Measurements from ENCODE around the gene CCDC158. TPM values are rescaled to one million over a fixed set of nuclear protein-coding genes. Genes with fewer than 3 reads are reported as not detected.

The CCDC158 gene
- total RNA-seq, 1 donor from 2014 or later = 1.1 TPM

DNA sequence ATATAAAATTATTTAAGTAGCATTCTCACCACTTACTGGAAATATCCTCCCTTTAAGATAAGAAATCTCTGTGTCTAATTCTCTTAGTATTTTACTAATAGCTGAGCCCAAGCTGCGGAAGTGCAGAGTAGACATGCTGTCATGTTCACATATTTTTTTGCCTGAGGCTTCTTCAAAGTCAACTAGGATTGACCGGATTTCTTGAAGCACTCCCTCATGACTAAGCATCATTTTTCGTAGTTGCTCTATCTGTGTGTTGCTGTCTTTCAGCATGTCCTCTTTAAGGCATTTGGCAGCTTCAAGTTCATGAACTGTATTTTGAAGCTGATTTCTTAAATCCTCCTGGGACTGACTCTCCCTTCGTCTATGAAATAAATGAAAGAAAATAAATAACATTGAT lies 36.9 kb downstream of the CCDC158 start:
- no peak for DNase-seq (ENCODE audit: low spot score in 2 of 2)
- peaks cover 0 to 3% of the 10 kb centered on the region in 2 donors for H3K9me3 ChIP-seq
- H3K27me3 ChIP-seq = no peaks in the 10 kb centered on the region
- intact Hi-C loops (cut with DNase I) = no loop called here
- TF ChIP-seq, protein P1, sequence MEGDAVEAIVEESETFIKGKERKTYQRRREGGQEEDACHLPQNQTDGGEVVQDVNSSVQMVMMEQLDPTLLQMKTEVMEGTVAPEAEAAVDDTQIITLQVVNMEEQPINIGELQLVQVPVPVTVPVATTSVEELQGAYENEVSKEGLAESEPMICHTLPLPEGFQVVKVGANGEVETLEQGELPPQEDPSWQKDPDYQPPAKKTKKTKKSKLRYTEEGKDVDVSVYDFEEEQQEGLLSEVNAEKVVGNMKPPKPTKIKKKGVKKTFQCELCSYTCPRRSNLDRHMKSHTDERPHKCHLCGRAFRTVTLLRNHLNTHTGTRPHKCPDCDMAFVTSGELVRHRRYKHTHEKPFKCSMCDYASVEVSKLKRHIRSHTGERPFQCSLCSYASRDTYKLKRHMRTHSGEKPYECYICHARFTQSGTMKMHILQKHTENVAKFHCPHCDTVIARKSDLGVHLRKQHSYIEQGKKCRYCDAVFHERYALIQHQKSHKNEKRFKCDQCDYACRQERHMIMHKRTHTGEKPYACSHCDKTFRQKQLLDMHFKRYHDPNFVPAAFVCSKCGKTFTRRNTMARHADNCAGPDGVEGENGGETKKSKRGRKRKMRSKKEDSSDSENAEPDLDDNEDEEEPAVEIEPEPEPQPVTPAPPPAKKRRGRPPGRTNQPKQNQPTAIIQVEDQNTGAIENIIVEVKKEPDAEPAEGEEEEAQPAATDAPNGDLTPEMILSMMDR (IDR thresholded peaks at IDR 0.05) = no peak
- H3K27ac ChIP-seq = no peak overlapping the region
- H3K36me3 ChIP-seq = no peaks in the 10 kb centered on the region
- H3K4me1 ChIP-seq = no peaks in the 10 kb centered on the region
- no peak overlapping the region for H3K4me3 ChIP-seq

GRCh38 chr4:76383001-76383400 lies 37.9 kb downstream of the CCDC158 start:
- H3K4me1 ChIP-seq = no peaks in the 10 kb centered on the region
- H3K36me3 ChIP-seq = no peaks in the 10 kb centered on the region
- TF ChIP-seq, protein P1 (IDR thresholded peaks at IDR 0.05) = no peak
- no peak for DNase-seq (ENCODE audit: low spot score in 2 of 2)
- no peak overlapping the region for H3K27ac ChIP-seq
- H3K4me3 ChIP-seq = no peak overlapping the region
- intact Hi-C loops (cut with DNase I) = no loop called here
- H3K9me3 ChIP-seq = no peaks in the 10 kb centered on the region
- no peaks in the 10 kb centered on the region for H3K27me3 ChIP-seq

GRCh38 chr4:76381986-76382385 lies 39.0 kb downstream of the CCDC158 start:
- Histone ChIP-seq H3K27ac (no peak overlapping the region), H3K9me3 (no peaks in the 10 kb centered on the region), H3K36me3 (no peaks in the 10 kb centered on the region), H3K4me3 (no peak overlapping the region), H3K27me3 (no peaks in the 10 kb centered on the region), H3K4me1 (no peaks in the 10 kb centered on the region)
- intact Hi-C loops (cut with DNase I) = no loop called here
- no peak for DNase-seq (ENCODE audit: low spot score in 2 of 2)
- TF ChIP-seq, protein P1 (IDR thresholded peaks at IDR 0.05) = no peak

DNA sequence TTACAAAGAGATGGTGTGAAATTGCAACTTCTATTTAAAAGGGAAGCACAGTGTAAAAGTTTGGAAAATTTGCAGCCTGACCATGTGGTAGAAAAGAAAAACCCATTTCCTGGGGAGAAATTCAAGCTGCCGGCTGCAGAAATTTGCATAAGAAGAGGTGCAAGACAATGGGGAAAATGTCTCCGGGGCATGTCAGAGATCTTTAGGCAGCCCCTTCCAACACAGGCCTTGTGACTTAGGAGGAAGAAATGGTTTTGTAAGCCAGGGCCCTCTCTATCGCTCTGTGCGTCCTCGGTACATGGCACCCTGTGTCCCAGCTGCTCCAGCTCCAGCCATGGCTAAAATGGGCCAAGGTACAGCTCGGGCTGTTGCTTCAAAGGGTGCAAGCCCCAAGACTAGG lies 40.4 kb downstream of the CCDC158 start:
- DNase-seq (ENCODE audit: low spot score in 2 of 2) = no peak
- H3K27ac ChIP-seq = no peak overlapping the region

GRCh38 chr4:76377911-76378310 lies 43.0 kb downstream of the CCDC158 start:
- Histone ChIP-seq H3K36me3 (no peaks in the 10 kb centered on the region), H3K9me3 (no peaks in the 10 kb centered on the region), H3K4me3 (no peak overlapping the region), H3K4me1 (no peaks in the 10 kb centered on the region), H3K27ac (no peak overlapping the region), H3K27me3 (no peaks in the 10 kb centered on the region)
- DNase-seq (ENCODE audit: low spot score in 2 of 2) = no peak
- TF ChIP-seq, protein P1 (IDR thresholded peaks at IDR 0.05) = peak in 2 of 3 experiments; percentile 13 to 28
- intact Hi-C loops (cut with DNase I) = no loop called here

More for the DNA sequence above, 40.4 kb downstream of the CCDC158 start:
- TF ChIP-seq, protein P1 (IDR thresholded peaks at IDR 0.05) = no peak
- no peaks in the 10 kb centered on the region for H3K36me3 ChIP-seq
- no peak overlapping the region for H3K4me3 ChIP-seq
- no peaks in the 10 kb centered on the region for H3K27me3 ChIP-seq
- H3K4me1 ChIP-seq = no peaks in the 10 kb centered on the region
- H3K9me3 ChIP-seq = no peaks in the 10 kb centered on the region
- intact Hi-C loops (cut with DNase I) = no loop called here

GRCh38 chr4:76377481-76377901 lies 43.5 kb downstream of the CCDC158 start:
- no peaks in the 10 kb centered on the region for H3K36me3 ChIP-seq
- TF ChIP-seq, protein P1 (IDR thresholded peaks at IDR 0.05) = no peak
- no peak for DNase-seq (ENCODE audit: low spot score in 2 of 2)
- H3K27ac ChIP-seq = no peak overlapping the region
- intact Hi-C loops (cut with DNase I) = no loop called here
- H3K27me3 ChIP-seq = no peaks in the 10 kb centered on the region
- no peak overlapping the region for H3K4me3 ChIP-seq
- H3K4me1 ChIP-seq = no peaks in the 10 kb centered on the region
- H3K9me3 ChIP-seq = no peaks in the 10 kb centered on the region
